ENCODE results near the gene NBEA. TPM values are rescaled to one million over a fixed set of nuclear protein-coding genes. Genes with fewer than 3 reads are reported as not detected.

NBEA gene
- total RNA-seq, 1 donor from 2014 or later: 6.1 TPM

- TF ChIP-seq, protein P1, sequence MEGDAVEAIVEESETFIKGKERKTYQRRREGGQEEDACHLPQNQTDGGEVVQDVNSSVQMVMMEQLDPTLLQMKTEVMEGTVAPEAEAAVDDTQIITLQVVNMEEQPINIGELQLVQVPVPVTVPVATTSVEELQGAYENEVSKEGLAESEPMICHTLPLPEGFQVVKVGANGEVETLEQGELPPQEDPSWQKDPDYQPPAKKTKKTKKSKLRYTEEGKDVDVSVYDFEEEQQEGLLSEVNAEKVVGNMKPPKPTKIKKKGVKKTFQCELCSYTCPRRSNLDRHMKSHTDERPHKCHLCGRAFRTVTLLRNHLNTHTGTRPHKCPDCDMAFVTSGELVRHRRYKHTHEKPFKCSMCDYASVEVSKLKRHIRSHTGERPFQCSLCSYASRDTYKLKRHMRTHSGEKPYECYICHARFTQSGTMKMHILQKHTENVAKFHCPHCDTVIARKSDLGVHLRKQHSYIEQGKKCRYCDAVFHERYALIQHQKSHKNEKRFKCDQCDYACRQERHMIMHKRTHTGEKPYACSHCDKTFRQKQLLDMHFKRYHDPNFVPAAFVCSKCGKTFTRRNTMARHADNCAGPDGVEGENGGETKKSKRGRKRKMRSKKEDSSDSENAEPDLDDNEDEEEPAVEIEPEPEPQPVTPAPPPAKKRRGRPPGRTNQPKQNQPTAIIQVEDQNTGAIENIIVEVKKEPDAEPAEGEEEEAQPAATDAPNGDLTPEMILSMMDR (IDR thresholded peaks at IDR 0.05; ENCODE audit: insufficient read depth, low read length, poor library complexity, severe bottlenecking): no peak
- no peak for DNase-seq (ENCODE audit: low read depth)
- Histone ChIP-seq H3K27me3 (ENCODE audit: control insufficient read depth, insufficient read depth, low read length) (no peaks in the 10 kb centered on the region), H3K4me3 (ENCODE audit: low read depth, low read length) (no peak overlapping the region), H3K36me3 (ENCODE audit: control insufficient read depth, insufficient read depth, low read length) (no peaks in the 10 kb centered on the region)
These were observed 613.0 kb downstream of the NBEA start for GRCh38 chr13:35554972-35555623.

DNA sequence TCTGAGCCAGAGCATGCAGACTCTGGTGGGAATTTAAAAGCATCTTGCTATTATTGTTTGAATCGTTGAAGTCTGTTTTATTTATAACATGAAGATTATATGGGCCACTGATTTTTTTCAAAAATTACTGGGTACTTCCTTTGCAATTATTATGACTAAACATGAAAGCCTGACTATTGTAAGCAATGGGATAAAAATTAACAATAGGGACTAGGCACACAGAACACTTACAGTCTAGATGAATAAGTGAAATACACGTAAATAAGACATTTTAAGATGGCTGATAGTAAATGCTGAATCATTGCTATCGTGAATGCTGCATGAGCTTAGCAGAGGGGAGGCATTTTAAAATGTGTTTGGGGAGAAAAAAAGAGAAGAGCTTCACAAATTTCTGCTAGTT is 615.4 kb downstream of the NBEA start:
- H3K4me3 ChIP-seq (ENCODE audit: low read depth, low read length): no peak overlapping the region
- no peak for DNase-seq (ENCODE audit: low read depth)
- H3K27me3 ChIP-seq (ENCODE audit: control insufficient read depth, insufficient read depth, low read length): no peaks in the 10 kb centered on the region
- no peaks in the 10 kb centered on the region for H3K36me3 ChIP-seq (ENCODE audit: control insufficient read depth, insufficient read depth, low read length)
- TF ChIP-seq, protein P1 (IDR thresholded peaks at IDR 0.05; ENCODE audit: insufficient read depth, low read length, poor library complexity, severe bottlenecking): no peak

- H3K4me3 ChIP-seq (ENCODE audit: low read depth, low read length): no peak overlapping the region
These were observed 619.5 kb downstream of the NBEA start for GRCh38 chr13:35561540-35561939.

GRCh38 chr13:35565273-35565672 is 623.2 kb downstream of the NBEA start:
- no peak for DNase-seq (ENCODE audit: low read depth)
- Histone ChIP-seq H3K4me3 (ENCODE audit: low read depth, low read length) (no peak overlapping the region), H3K36me3 (ENCODE audit: control insufficient read depth, insufficient read depth, low read length) (no peaks in the 10 kb centered on the region), H3K27me3 (ENCODE audit: control insufficient read depth, insufficient read depth, low read length) (no peaks in the 10 kb centered on the region)
- TF ChIP-seq, protein P1 (IDR thresholded peaks at IDR 0.05; ENCODE audit: insufficient read depth, low read length, poor library complexity, severe bottlenecking): no peak

More at GRCh38 chr13:35561540-35561939, 619.5 kb downstream of the NBEA start:
- Histone ChIP-seq H3K36me3 (ENCODE audit: control insufficient read depth, insufficient read depth, low read length) (no peaks in the 10 kb centered on the region), H3K27me3 (ENCODE audit: control insufficient read depth, insufficient read depth, low read length) (no peaks in the 10 kb centered on the region)
- DNase-seq (ENCODE audit: low read depth): no peak
- TF ChIP-seq, protein P1 (IDR thresholded peaks at IDR 0.05; ENCODE audit: insufficient read depth, low read length, poor library complexity, severe bottlenecking): no peak

- H3K27me3 ChIP-seq (ENCODE audit: control insufficient read depth, insufficient read depth, low read length): no peaks in the 10 kb centered on the region
- DNase-seq (ENCODE audit: low read depth): no peak
- TF ChIP-seq, protein P1 (IDR thresholded peaks at IDR 0.05; ENCODE audit: insufficient read depth, low read length, poor library complexity, severe bottlenecking): no peak
- no peak overlapping the region for H3K4me3 ChIP-seq (ENCODE audit: low read depth, low read length)
- no peaks in the 10 kb centered on the region for H3K36me3 ChIP-seq (ENCODE audit: control insufficient read depth, insufficient read depth, low read length)
These were observed 624.3 kb downstream of the NBEA start for GRCh38 chr13:35566340-35566739.

DNA sequence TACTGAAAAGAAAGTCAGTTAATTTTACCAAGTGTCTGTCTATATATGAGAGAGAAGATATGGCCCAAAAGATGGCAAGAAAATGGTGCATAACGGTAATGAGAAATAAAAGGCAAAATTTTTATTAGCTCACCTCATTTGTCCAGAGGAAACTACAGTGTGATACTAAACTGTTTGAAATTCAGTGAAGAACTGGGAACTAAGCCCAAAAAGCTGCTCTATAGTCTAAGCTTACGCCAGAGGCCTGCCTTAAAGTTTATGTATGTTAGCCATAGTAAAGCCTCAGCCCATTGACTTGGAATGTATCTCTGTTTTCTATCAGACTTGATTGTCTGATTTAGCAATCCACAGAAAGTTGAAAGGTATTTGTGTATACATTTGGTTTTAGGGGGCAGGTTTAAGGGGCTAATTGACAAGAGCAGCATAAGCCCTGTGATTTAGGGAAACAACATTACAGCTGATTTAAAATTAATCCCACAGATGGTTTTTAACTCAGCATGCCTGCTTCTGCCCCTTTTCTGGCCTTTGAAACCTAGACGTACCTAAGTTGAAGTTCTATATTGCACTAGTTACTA is 625.4 kb downstream of the NBEA start:
- TF ChIP-seq, protein P1 (IDR thresholded peaks at IDR 0.05; ENCODE audit: insufficient read depth, low read length, poor library complexity, severe bottlenecking): no peak
- no peaks in the 10 kb centered on the region for H3K27me3 ChIP-seq (ENCODE audit: control insufficient read depth, insufficient read depth, low read length)
- no peak overlapping the region for H3K4me3 ChIP-seq (ENCODE audit: low read depth, low read length)
- DNase-seq (ENCODE audit: low read depth): no peak
- H3K36me3 ChIP-seq (ENCODE audit: control insufficient read depth, insufficient read depth, low read length): no peaks in the 10 kb centered on the region

Data from kidney epithelial cell (primary cell).